Activated B cell treated with CpG ODN at 0.5 μM for 24 hours (primary cell): ENCODE measurements around the gene TCERG1L. TPM values are rescaled to one million over a fixed set of nuclear protein-coding genes. Genes with fewer than 3 reads are reported as not detected.

Source experiments
- ATAC-seq: fragments of 200-7000 bp; cut with Tn5 transposase; one replicate; pipeline ENCODE4 v1.10.0; 2021; ENCODE audit warnings: low read depth, mild to moderate bottlenecking, moderate library complexity
- CTCF ChIA-PET: fragments of 350-600 bp; sonication (Branson Sonifier 250); formaldehyde crosslinking; loops from one replicate; lab custom pipeline; 2021; ENCODE audit warnings: antibody characterized with exemption; lab: Charles Lee
- POLR2A ChIA-PET: fragments of 350-600 bp; sonication (Branson Sonifier 250); formaldehyde crosslinking; loops from one replicate; lab custom pipeline; 2021; ENCODE audit warnings: antibody characterized with exemption; lab: Charles Lee
- DNase-seq: peaks from one replicate; pipeline ENCODE4 v3.0.0; 2022
- H3K27ac Mint-ChIP-seq: one replicate; pipeline ENCODE4 v1.8.0; 2020; ENCODE audit warnings: mixed read lengths
- H3K27me3 Mint-ChIP-seq: one replicate; pipeline ENCODE4 v1.8.0; 2021; ENCODE audit warnings: mixed read lengths
- H3K36me3 Mint-ChIP-seq: one replicate; pipeline ENCODE4 v1.8.0; 2021; ENCODE audit warnings: low read depth, mixed read lengths
- H3K4me1 Mint-ChIP-seq: one replicate; pipeline ENCODE4 v1.8.0; 2021; ENCODE audit warnings: mixed read lengths
- H3K4me3 Mint-ChIP-seq: one replicate; pipeline ENCODE4 v1.8.0; 2020; ENCODE audit warnings: mild to moderate bottlenecking, mixed read lengths
- H3K9me3 Mint-ChIP-seq: one replicate; pipeline ENCODE4 v1.8.0; 2020; ENCODE audit warnings: mixed read lengths
- intact Hi-C: fragments of 100-400 bp; cut with micrococcal nuclease; formaldehyde crosslinking; loops from one replicate; pipeline ENCODE4 v1.15.1; 2024
- total RNA-seq: library from RNA; stranded (reverse); gene quantifications from 2 replicates; pipeline ENCODE4 v1.2.3, GENCODE V29; 2022
- TF ChIP-seq, protein P1 (sequence below): fragments of 200-600 bp; IDR thresholded peaks from one replicate; pipeline ENCODE4 v1.8.0; 2022; ENCODE audit warnings: antibody characterized with exemption, mild to moderate bottlenecking

Gene TCERG1L
- total RNA-seq, 1 donor from 2014 or later = not detected

DNA sequence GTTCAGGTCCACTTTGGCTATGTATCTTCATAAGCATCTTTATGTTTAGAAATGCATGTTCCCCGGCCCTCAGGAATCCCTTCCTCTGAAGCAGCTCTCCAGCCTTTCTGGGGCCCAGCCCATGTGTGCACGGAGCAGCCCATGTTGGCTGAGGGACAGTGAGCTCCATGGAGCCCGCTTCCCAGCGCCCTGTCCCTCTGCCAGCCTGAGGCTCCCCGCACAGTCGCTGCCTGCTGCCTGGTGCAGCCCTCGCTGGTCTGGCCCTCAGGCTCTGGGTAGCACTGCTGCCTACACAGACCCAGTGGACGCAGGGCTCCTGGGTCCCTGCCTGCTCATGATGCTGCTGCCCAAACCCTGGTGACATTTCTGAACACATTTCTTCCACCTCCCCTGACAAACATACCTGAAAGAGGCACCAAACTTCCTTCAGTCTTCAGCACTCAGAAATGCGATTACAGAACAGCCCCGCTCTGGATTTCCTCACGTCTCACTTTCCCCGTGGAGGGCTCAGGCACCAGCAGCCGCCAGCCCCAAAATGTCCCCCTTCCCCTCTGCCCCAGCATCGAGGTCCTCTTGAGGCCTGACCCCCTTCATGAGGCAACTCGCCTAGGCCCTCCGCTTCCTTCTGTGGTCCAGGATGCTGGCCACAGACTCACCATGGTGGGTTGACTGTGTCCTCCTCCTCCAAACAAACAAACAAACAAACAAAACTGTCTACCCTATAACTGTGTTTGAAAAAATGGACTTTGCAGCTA lies 5.0 kb upstream of the TCERG1L start:
- Mint-ChIP-seq H3K27me3 (peaks cover 32% of the 10 kb centered on the region), H3K9me3 (no peaks in the 10 kb centered on the region), H3K4me3 (no peak overlapping the region), H3K36me3 (no peaks in the 10 kb centered on the region), H3K4me1 (peaks cover 3% of the 10 kb centered on the region), H3K27ac (no peak overlapping the region)
- TF ChIP-seq, protein P1, sequence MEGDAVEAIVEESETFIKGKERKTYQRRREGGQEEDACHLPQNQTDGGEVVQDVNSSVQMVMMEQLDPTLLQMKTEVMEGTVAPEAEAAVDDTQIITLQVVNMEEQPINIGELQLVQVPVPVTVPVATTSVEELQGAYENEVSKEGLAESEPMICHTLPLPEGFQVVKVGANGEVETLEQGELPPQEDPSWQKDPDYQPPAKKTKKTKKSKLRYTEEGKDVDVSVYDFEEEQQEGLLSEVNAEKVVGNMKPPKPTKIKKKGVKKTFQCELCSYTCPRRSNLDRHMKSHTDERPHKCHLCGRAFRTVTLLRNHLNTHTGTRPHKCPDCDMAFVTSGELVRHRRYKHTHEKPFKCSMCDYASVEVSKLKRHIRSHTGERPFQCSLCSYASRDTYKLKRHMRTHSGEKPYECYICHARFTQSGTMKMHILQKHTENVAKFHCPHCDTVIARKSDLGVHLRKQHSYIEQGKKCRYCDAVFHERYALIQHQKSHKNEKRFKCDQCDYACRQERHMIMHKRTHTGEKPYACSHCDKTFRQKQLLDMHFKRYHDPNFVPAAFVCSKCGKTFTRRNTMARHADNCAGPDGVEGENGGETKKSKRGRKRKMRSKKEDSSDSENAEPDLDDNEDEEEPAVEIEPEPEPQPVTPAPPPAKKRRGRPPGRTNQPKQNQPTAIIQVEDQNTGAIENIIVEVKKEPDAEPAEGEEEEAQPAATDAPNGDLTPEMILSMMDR = no peak
- DNase-seq (no peak), ATAC-seq (no peak)
- ChIA-PET POLR2A (no interaction called here), CTCF (no interaction called here)
- intact Hi-C loops = no loop called here

GRCh38 chr10:131315344-131315743 lies 3.8 kb upstream of the TCERG1L start:
- H3K9me3 Mint-ChIP-seq = no peaks in the 10 kb centered on the region
- peaks cover 7% of the 10 kb centered on the region for H3K4me1 Mint-ChIP-seq
- TF ChIP-seq, protein P1 = no peak
- intact Hi-C loops = no loop called here
- no peak overlapping the region for H3K4me3 Mint-ChIP-seq
- peaks cover 31% of the 10 kb centered on the region for H3K27me3 Mint-ChIP-seq
- H3K36me3 Mint-ChIP-seq = no peaks in the 10 kb centered on the region
- H3K27ac Mint-ChIP-seq = no peak overlapping the region
- no peak for ATAC-seq
- ChIA-PET POLR2A (no interaction called here), CTCF (no interaction called here)
- no peak for DNase-seq

- DNase-seq (no peak), ATAC-seq (no peak)
- peaks cover 34% of the 10 kb centered on the region for H3K27me3 Mint-ChIP-seq
- intact Hi-C loops = no loop called here
- no peaks in the 10 kb centered on the region for H3K9me3 Mint-ChIP-seq
- ChIA-PET POLR2A (no interaction called here), CTCF (no interaction called here)
- no peak overlapping the region for H3K4me3 Mint-ChIP-seq
- H3K4me1 Mint-ChIP-seq = peaks cover 8% of the 10 kb centered on the region
- no peaks in the 10 kb centered on the region for H3K36me3 Mint-ChIP-seq
- no peak overlapping the region for H3K27ac Mint-ChIP-seq
- TF ChIP-seq, protein P1 = no peak
Observed at GRCh38 chr10:131314799-131315198, 3.3 kb upstream of the TCERG1L start.

- CTCF ChIA-PET = no interaction called here
Observed at GRCh38 chr10:131314148-131314547, 2.6 kb upstream of the TCERG1L start.

GRCh38 chr10:131313377-131313776 lies 1.9 kb upstream of the TCERG1L start:
- H3K27ac Mint-ChIP-seq = no peak overlapping the region
- CTCF ChIA-PET = no interaction called here
- peaks cover 8% of the 10 kb centered on the region for H3K4me1 Mint-ChIP-seq
- H3K9me3 Mint-ChIP-seq = no peaks in the 10 kb centered on the region
- DNase-seq (no peak), ATAC-seq (no peak)
- TF ChIP-seq, protein P1 = no peak
- no peaks in the 10 kb centered on the region for H3K36me3 Mint-ChIP-seq
- no peak overlapping the region for H3K4me3 Mint-ChIP-seq
- POLR2A ChIA-PET = no interaction called here
- peaks cover 40% of the 10 kb centered on the region for H3K27me3 Mint-ChIP-seq
- intact Hi-C loops = no loop called here

More at GRCh38 chr10:131314148-131314547, 2.6 kb upstream of the TCERG1L start:
- Mint-ChIP-seq H3K27me3 (peaks cover 35% of the 10 kb centered on the region), H3K4me1 (peaks cover 8% of the 10 kb centered on the region), H3K4me3 (no peak overlapping the region), H3K36me3 (no peaks in the 10 kb centered on the region), H3K9me3 (no peaks in the 10 kb centered on the region), H3K27ac (no peak overlapping the region)
- DNase-seq (no peak), ATAC-seq (no peak)
- POLR2A ChIA-PET = no interaction called here
- intact Hi-C loops = no loop called here
- TF ChIP-seq, protein P1 = no peak
